Progenitor cell of endocrine pancreas (in vitro differentiated cells): ENCODE measurements around the gene LRRC10B. TPM values are rescaled to one million over a fixed set of nuclear protein-coding genes. Genes with fewer than 3 reads are reported as not detected.

Experiments
- DNase-seq: peaks from one replicate; pipeline ENCODE4 v3.0.0; 2021; ENCODE audit warnings: low spot score; ENCODE audit not compliant: unreplicated experiment
- H3K27ac Mint-ChIP-seq: 2 replicates; pipeline ENCODE4 v1.8.0; 2021; ENCODE audit warnings: mild to moderate bottlenecking, moderate library complexity, mixed read lengths
- H3K27me3 Mint-ChIP-seq: 2 replicates; pipeline ENCODE4 v1.8.0; 2021; ENCODE audit warnings: mixed read lengths
- H3K36me3 Mint-ChIP-seq: 2 replicates; pipeline ENCODE4 v1.8.0; 2022; ENCODE audit warnings: mixed read lengths; ENCODE audit not compliant: insufficient read depth
- H3K4me1 Mint-ChIP-seq: 2 replicates; pipeline ENCODE4 v1.8.0; 2021; ENCODE audit warnings: low read depth, mixed read lengths
- H3K4me3 Mint-ChIP-seq: 2 replicates; pipeline ENCODE4 v1.8.0; 2021; ENCODE audit warnings: low read depth, mild to moderate bottlenecking, moderate library complexity, mixed read lengths
- H3K9me3 Mint-ChIP-seq: 2 replicates; pipeline ENCODE4 v1.8.0; 2021; ENCODE audit warnings: low read depth, mixed read lengths
- CTCF ChIP-seq: fragments of 200-600 bp; sonication (generic); IDR thresholded peaks from one replicate; pipeline ENCODE4 v1.5.0; 2021; ENCODE audit warnings: antibody characterized with exemption, mild to moderate bottlenecking; ENCODE audit not compliant: unreplicated experiment
- total RNA-seq: library from RNA; stranded (reverse); gene quantifications from 2 replicates; pipeline ENCODE4 v1.2.1, GENCODE V29; 2021

LRRC10B gene
- total RNA-seq, 1 donor from 2014 or later = 2.0 TPM

DNA sequence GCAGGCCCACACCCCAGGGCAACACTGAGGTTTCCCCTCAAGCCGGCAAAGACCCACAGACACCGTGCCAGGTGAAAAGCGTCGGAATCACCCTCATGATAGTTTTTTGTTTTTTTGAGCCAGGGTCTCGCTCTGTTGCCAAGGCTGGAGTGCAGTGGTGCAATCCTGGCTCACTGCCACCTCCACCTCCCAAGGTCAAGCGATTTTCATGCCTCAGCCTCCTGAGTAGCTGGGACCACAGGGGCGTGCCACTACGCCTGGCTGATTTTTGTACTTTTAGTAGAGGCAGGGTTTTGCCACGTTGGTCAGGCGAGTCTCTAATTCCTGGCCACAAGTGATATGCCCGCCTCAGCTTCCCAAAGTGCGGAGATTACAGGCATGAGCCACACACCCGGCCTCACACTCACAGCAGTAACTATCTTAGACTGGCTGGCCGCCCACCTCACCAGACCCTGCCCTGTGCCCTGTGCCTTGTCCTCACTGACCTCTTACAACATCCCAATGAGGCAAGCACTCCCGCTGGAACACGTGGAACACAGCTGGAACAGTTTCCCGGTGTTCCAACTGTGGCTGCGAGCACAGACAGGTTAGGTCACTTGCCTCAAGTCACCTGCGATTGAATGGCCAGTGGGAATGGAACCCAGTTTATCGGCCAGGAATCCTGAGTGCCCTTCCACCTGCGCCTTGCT, 21.1 kb downstream of the LRRC10B start:
- no peak for DNase-seq
- peaks cover 18% of the 10 kb centered on the region for H3K27me3 Mint-ChIP-seq
- H3K27ac Mint-ChIP-seq = peak overlapping the region; percentile 33
- no peak for TF ChIP-seq CTCF
- H3K4me1 Mint-ChIP-seq = peaks cover 20% of the 10 kb centered on the region
- H3K36me3 Mint-ChIP-seq = no peaks in the 10 kb centered on the region
- no peak overlapping the region for H3K4me3 Mint-ChIP-seq
- no peaks in the 10 kb centered on the region for H3K9me3 Mint-ChIP-seq

GRCh38 chr11:61531044-61531443, 22.5 kb downstream of the LRRC10B start:
- no peak for DNase-seq
- no peak overlapping the region for H3K4me3 Mint-ChIP-seq
- H3K27ac Mint-ChIP-seq = no peak overlapping the region
- peaks cover 12% of the 10 kb centered on the region for H3K27me3 Mint-ChIP-seq
- no peaks in the 10 kb centered on the region for H3K9me3 Mint-ChIP-seq
- H3K36me3 Mint-ChIP-seq = no peaks in the 10 kb centered on the region
- TF ChIP-seq CTCF = no peak
- H3K4me1 Mint-ChIP-seq = peaks cover 21% of the 10 kb centered on the region

GRCh38 chr11:61532134-61533038, 23.8 kb downstream of the LRRC10B start:
- peak; percentile 29 for DNase-seq
- Mint-ChIP-seq H3K36me3 (no peaks in the 10 kb centered on the region), H3K9me3 (no peaks in the 10 kb centered on the region), H3K4me1 (peaks cover 15% of the 10 kb centered on the region), H3K4me3 (no peak overlapping the region), H3K27me3 (peaks cover 12% of the 10 kb centered on the region), H3K27ac (no peak overlapping the region)
- TF ChIP-seq CTCF = peak; percentile 80

- H3K27me3 Mint-ChIP-seq = peaks cover 9% of the 10 kb centered on the region
- H3K27ac Mint-ChIP-seq = no peak overlapping the region
- H3K9me3 Mint-ChIP-seq = no peaks in the 10 kb centered on the region
- H3K36me3 Mint-ChIP-seq = no peaks in the 10 kb centered on the region
- TF ChIP-seq CTCF = no peak
- H3K4me1 Mint-ChIP-seq = peaks cover 11% of the 10 kb centered on the region
- no peak for DNase-seq
- no peak overlapping the region for H3K4me3 Mint-ChIP-seq
Observed at GRCh38 chr11:61533039-61533375, 24.5 kb downstream of the LRRC10B start.

DNA sequence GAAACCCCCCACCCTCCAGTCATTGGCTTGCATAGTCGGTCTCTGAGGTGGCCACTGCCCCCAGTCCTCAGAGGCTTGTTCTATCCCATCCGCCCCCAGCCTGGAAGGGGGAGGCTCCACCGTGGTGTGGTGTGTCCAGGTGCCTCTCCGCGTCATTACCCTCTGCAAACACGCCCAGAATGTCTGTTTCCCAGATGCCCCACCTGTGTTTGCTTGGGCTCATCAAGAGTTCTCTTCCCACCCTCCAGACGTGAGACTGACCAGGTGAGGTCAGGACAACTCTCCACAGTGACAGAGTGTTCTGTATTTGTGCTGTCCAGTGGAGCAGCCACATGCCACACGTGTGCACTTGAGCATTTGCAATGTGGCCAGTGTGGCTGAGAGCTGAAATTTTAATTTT, 24.9 kb downstream of the LRRC10B start:
- Mint-ChIP-seq H3K27me3 (peaks cover 9% of the 10 kb centered on the region), H3K4me3 (no peak overlapping the region), H3K36me3 (no peaks in the 10 kb centered on the region), H3K27ac (no peak overlapping the region), H3K9me3 (no peaks in the 10 kb centered on the region), H3K4me1 (peaks cover 14% of the 10 kb centered on the region)
- no peak for TF ChIP-seq CTCF
- DNase-seq = no peak
